Right lobe of liver (tissue), 6 donors: Measurements from ENCODE around the gene BCL2L1. TPM values are rescaled to one million over a fixed set of nuclear protein-coding genes. Genes with fewer than 3 reads are reported as not detected.

Experiments used
- ATAC-seq, 4 donors: fragments of 200-7000 bp; cut with Tn5 transposase; one replicate each; pipeline ENCODE4 v1.9.1; 2020; ENCODE audit warnings: mild to moderate bottlenecking in 4 of 4, moderate library complexity in 4 of 4
- DNase-seq, 3 donors: peaks; one replicate each; pipeline ENCODE4 v3.0.0-alpha.2; 2020
- H3K27ac ChIP-seq, 3 donors: fragments of 200-600 bp; one replicate each; pipeline ENCODE4 v1.8.0; 2022
- H3K27me3 ChIP-seq, 2 donors: fragments of 200-600 bp; one replicate each; pipeline ENCODE4 v1.8.0; 2022
- H3K36me3 ChIP-seq, 4 donors: fragments of 200-600 bp; sonication (generic) in 1 of 4; one replicate each; pipeline versions ENCODE4 v1.5.1 to v1.8.0; 2017 to 2022; ENCODE audit warnings: control low read depth in 1 of 4
- H3K4me1 ChIP-seq, 4 donors: fragments of 200-600 bp; sonication (generic) in 1 of 4; one replicate each; pipeline versions ENCODE4 v1.5.1 to v1.8.0; 2017 to 2022; ENCODE audit warnings: control low read depth in 1 of 4
- H3K4me3 ChIP-seq, 3 donors: fragments of 200-600 bp; one replicate each; pipeline ENCODE4 v1.8.0; 2022
- H3K9me3 ChIP-seq, 4 donors: fragments of 200-600 bp; sonication (generic) in 1 of 4; one replicate each; pipeline versions ENCODE4 v1.5.1 to v1.8.0; 2017 to 2022; ENCODE audit warnings: control low read depth in 1 of 4
- CTCF ChIP-seq, 4 donors: fragments of 200-600 bp in 3 of 4; fragments of 450-650 bp in 1 of 4; IDR thresholded peaks; one replicate each; pipeline versions ENCODE4 v1.5.1 to v1.8.0; 2016 to 2022; ENCODE audit warnings: antibody characterized with exemption in 4 of 4, mild to moderate bottlenecking in 2 of 4
- POLR2A ChIP-seq: fragments of 450-650 bp; IDR thresholded peaks from one replicate; pipeline ENCODE4 v1.6.1; 2017; ENCODE audit warnings: antibody characterized with exemption, mild to moderate bottlenecking
- WGBS: methylation state at CpG from one replicate; pipeline ENCODE4 v1.1.6; 2018; ENCODE audit warnings: low coverage, low lambda C conversion rate; ENCODE audit not compliant: insufficient coverage; ENCODE audit errors: missing lambda C conversion rate; 5-methylcytosine and 5-hydroxymethylcytosine counted together
- intact Hi-C, 2 donors: fragments of 100-400 bp; cut with DNase I; formaldehyde crosslinking; loops; one replicate each; pipeline versions ENCODE4 v1.11.2 to v1.14.1; 2022
- total RNA-seq, 6 experiments: library from RNA; depleted of rRNA in 2 of 6; stranded (reverse); fragments of >200 nt in 2 of 6; fragmentation: NEBNext Ultra II Directional in 3 of 6; extraction: Animal tissue kit (Norgen Biotek cat#: 25700) in 3 of 6; gene quantifications; one replicate each; pipeline versions ENCODE4 v1.1.0 to v1.2.4, GENCODE V29; 2016 to 2023
- donor health status: DM: no; HTN: yes; CAD: no.
- donor health status: DM: no; HTN: no; CAD: no.
- donor health status: DM: no; HTN: no; CAD: no.
- donor health status: DM: no; HTN: yes; CAD: no.
- donor health status: DM: no; HTN: yes; CAD: no.

The BCL2L1 gene
- total RNA-seq, 6 experiments from 2014 or later, result 30.5 to 96.1 (median 63.4) TPM

GRCh38 chr20:31620246-31620645 is 102.4 kb downstream of the BCL2L1 start:
- no peaks in the 10 kb centered on the region for H3K27me3 ChIP-seq
- DNase-seq (no peak), ATAC-seq (no peak)
- H3K4me3 ChIP-seq, result no peak overlapping the region
- intact Hi-C loops, result no loop called here
- WGBS, result 80% methylated on average over 2 of the region's 3 CpGs
- no peaks in the 10 kb centered on the region for H3K36me3 ChIP-seq
- TF ChIP-seq POLR2A, result no peak
- no peak for TF ChIP-seq CTCF (IDR thresholded peaks at IDR 0.05)
- H3K27ac ChIP-seq, result no peak overlapping the region
- no peaks in the 10 kb centered on the region for H3K9me3 ChIP-seq
- peaks cover 0 to 3% (median 0%) of the 10 kb centered on the region in 4 donors for H3K4me1 ChIP-seq

GRCh38 chr20:31617432-31618104 is 105.1 kb downstream of the BCL2L1 start:
- H3K4me1 ChIP-seq, result peaks cover 0 to 3% (median 1%) of the 10 kb centered on the region in 4 donors
- 73% methylated on average over 6 of the region's 6 CpGs for WGBS
- H3K4me3 ChIP-seq, result no peak overlapping the region
- intact Hi-C loops, result loop anchor here in 1 of 2 donors (5.0 kb wide), 1 partner anchor 60 kb away; no protein-coding TSS in a partner anchor
- H3K36me3 ChIP-seq, result no peaks in the 10 kb centered on the region
- no peaks in the 10 kb centered on the region for H3K27me3 ChIP-seq
- no peak for ATAC-seq
- no peaks in the 10 kb centered on the region for H3K9me3 ChIP-seq
- no peak overlapping the region for H3K27ac ChIP-seq
- TF ChIP-seq CTCF (IDR thresholded peaks at IDR 0.05), result no peak
- no peak for TF ChIP-seq POLR2A
- DNase-seq, result no peak

- no peak for ATAC-seq
- intact Hi-C loops, result loop anchor here in 1 of 2 donors (5.0 kb wide), 1 partner anchor 58 kb away; no protein-coding TSS in a partner anchor
- 90% methylated on average over 7 of the region's 8 CpGs for WGBS
Observed at GRCh38 chr20:31615416-31615815, 107.3 kb downstream of the BCL2L1 start.

More at GRCh38 chr20:31615416-31615815, 107.3 kb downstream of the BCL2L1 start:
- H3K9me3 ChIP-seq, result no peaks in the 10 kb centered on the region
- H3K36me3 ChIP-seq, result no peaks in the 10 kb centered on the region
- TF ChIP-seq CTCF (IDR thresholded peaks at IDR 0.05) (no peak), POLR2A (no peak)
- no peaks in the 10 kb centered on the region for H3K27me3 ChIP-seq
- DNase-seq, result no peak
- no peak overlapping the region for H3K4me3 ChIP-seq
- H3K4me1 ChIP-seq, result peaks cover 0 to 22% (median 10%) of the 10 kb centered on the region in 4 donors
- H3K27ac ChIP-seq, result no peak overlapping the region

Other genes starting within 250 kb of the BCL2L1 start
- not detected for gene DEFB124, start 247.7 kb downstream of the BCL2L1 start, total RNA-seq
- gene REM1, start 247.6 kb downstream of the BCL2L1 start, total RNA-seq, result 1 to 10 TPM in 1 of 6 experiments, under 1 TPM in 4, not detected in 1; 0.12 to 1.0 (median 0.20) TPM
- 100 to 1,000 TPM in 5 of 6 experiments, 10 to 100 TPM in 1; 78.1 to 141 (median 114) TPM for gene HM13, start 208.4 kb downstream of the BCL2L1 start, total RNA-seq
- gene ID1, start 117.6 kb downstream of the BCL2L1 start, total RNA-seq, result 100 to 1,000 TPM in 2 of 6 experiments, 10 to 100 TPM in 4; 12.9 to 300 (median 35.0) TPM
- gene COX4I2, start 85.0 kb downstream of the BCL2L1 start, total RNA-seq, result not detected
- gene TPX2, start 16.4 kb upstream of the BCL2L1 start, total RNA-seq, result 1 to 10 TPM in 5 of 6 experiments, under 1 TPM in 1; 0.56 to 8.3 (median 2.8) TPM
- not detected for gene MYLK2, start 96.5 kb upstream of the BCL2L1 start, total RNA-seq
- under 1 TPM in 2 of 6 experiments, not detected in 4; 0.15 to 0.31 TPM for gene FOXS1, start 122.7 kb upstream of the BCL2L1 start, total RNA-seq
- gene DUSP15, start 147.7 kb upstream of the BCL2L1 start, total RNA-seq, result 1 to 10 TPM in 1 of 6 experiments, under 1 TPM in 2, not detected in 3; 0.22 to 1.1 (median 0.42) TPM
- gene TTLL9, start 147.8 kb upstream of the BCL2L1 start, total RNA-seq, result not detected
- 1 to 10 TPM; 4.5 to 6.6 (median 4.9) TPM for gene PDRG1, start 229.2 kb upstream of the BCL2L1 start, total RNA-seq
- gene XKR7, start 245.3 kb upstream of the BCL2L1 start, total RNA-seq, result not detected